Measurements from ENCODE around the gene TM7SF2. TPM values are rescaled to one million over a fixed set of nuclear protein-coding genes. Genes with fewer than 3 reads are reported as not detected.

TM7SF2 gene
- total and polyA plus RNA-seq, 2 of the 13 experiments (the other 11 are each of a cell fraction or from before 2014, with no cell fraction given), result 56.0 to 66.9 TPM

DNA sequence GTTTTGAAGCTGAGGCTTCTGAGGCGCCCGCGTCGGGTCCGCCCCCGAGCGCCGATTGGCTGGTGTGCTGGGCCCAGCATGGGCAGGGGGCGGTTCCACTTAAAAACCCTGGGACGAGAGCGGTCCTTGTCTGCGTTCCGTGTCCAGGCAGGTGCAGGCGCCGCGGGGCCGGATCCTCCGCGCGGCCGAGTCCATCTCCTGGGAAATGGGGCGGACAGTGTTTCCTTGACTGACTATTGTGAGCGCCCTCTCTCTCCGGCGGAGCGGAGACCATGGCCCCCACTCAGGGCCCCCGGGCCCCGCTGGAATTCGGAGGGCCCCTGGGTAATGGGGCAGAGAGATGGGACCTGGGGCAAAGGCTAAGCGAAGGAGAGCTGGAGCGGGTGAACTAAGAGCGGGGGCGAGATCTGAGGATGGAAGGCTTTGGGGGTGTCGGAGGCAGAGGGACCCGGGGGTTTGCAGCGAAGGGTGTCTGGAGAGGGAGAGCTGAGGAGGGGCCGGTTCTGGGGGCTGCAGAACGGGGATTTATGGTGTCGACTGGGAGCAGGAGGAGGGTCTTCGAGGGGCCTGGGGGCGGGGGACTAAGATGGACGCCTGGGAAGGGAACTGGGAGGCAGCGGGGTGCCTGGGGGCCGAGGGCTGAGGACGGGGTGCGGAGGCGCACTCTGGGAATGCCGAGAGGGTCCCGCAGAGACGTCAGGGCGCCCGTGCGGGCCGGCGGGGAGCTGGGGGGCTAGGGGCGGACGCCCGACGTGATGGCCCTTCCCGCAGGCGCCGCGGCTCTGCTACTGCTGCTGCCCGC is at the start of gene TM7SF2 (continued):
- TF ChIP-seq ZNF768 (CRISPR knock-in tag; IDR thresholded peaks at IDR 0.05), result no peak; the same call in 1 of the 2 replicates
- TF ChIP-seq, protein P1, sequence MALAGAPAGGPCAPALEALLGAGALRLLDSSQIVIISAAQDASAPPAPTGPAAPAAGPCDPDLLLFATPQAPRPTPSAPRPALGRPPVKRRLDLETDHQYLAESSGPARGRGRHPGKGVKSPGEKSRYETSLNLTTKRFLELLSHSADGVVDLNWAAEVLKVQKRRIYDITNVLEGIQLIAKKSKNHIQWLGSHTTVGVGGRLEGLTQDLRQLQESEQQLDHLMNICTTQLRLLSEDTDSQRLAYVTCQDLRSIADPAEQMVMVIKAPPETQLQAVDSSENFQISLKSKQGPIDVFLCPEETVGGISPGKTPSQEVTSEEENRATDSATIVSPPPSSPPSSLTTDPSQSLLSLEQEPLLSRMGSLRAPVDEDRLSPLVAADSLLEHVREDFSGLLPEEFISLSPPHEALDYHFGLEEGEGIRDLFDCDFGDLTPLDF (CRISPR knock-in tag; IDR thresholded peaks at IDR 0.05), result no peak; the same call in 1 of the 2 replicates
- TF ChIP-seq, protein P2, sequence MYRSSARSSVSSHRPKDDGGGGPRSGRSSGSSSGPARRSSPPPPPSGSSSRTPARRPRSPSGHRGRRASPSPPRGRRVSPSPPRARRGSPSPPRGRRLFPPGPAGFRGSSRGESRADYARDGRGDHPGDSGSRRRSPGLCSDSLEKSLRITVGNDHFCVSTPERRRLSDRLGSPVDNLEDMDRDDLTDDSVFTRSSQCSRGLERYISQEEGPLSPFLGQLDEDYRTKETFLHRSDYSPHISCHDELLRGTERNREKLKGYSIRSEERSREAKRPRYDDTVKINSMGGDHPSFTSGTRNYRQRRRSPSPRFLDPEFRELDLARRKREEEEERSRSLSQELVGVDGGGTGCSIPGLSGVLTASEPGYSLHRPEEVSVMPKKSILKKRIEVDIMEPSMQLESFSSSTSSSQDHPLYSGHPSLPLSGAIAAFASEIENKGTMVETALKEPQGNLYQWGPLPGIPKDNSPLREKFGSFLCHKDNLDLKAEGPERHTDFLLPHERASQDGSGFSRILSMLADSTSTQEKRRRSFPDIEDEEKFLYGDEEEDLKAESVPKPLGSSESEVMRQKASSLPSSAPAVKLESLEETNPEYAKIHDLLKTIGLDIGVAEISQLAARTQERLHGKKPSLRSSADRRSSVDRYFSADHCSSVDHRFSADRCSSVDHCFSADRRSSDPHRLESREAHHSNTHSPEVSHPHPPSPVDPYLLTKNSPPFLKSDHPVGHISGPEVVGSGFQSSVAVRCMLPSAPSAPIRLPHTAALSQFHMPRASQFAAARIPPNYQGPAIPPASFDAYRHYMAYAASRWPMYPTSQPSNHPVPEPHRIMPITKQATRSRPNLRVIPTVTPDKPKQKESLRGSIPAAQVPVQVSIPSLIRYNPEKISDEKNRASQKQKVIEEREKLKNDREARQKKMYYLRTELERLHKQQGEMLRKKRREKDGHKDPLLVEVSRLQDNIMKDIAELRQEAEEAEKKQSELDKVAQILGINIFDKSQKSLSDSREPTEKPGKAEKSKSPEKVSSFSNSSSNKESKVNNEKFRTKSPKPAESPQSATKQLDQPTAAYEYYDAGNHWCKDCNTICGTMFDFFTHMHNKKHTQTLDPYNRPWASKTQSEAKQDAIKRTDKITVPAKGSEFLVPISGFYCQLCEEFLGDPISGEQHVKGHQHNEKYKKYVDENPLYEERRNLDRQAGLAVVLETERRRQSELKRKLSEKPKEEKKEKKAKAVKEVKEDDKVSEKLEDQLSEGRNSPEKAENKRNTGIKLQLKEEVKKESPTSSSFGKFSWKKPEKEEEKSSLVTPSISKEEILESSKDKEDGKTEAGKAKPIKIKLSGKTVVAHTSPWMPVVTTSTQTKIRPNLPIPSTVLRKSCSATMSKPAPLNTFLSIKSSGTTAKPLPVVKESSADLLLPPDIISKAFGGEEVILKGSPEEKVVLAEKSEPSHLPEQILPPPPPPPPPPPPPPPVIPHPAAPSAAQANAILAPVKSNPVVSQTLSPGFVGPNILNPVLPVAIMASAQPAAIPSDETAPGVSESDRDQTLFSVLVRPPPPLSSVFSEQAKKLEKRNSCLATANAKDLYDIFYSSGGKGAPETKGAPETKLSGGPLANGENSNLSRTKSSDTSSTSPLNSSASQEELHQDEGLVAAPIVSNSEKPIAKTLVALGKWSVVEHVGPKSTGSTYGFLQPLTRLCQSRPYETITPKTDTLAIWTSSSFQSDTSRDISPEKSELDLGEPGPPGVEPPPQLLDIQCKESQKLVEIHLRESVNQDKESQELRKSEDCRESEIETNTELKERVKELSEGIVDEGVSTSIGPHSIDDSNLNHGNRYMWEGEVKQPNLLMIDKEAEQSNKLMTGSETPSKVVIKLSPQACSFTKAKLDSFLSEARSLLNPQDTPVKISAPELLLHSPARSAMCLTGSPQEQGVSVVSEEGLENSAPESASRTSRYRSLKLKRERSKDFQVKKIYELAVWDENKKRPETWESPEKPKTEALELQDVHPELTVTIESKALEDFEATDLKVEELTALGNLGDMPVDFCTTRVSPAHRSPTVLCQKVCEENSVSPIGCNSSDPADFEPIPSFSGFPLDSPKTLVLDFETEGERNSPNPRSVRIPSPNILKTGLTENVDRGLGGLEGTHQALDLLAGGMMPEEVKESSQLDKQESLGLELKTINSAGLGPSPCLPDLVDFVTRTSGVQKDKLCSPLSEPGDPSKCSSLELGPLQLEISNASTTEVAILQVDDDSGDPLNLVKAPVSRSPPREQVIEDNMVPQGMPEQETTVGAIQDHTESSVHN (CRISPR knock-in tag; IDR thresholded peaks at IDR 0.05), result no peak
- TF ChIP-seq TAF15 (IDR thresholded peaks at IDR 0.05; ENCODE audit: low read depth, low read length, poor library complexity, severe bottlenecking), result no peak
- TF ChIP-seq ZNF557 (CRISPR knock-in tag; IDR thresholded peaks at IDR 0.05), result 0 out of 2 replicates have a peak, but pooled peaks have one; percentile 48
- TF ChIP-seq ZMYM4 (CRISPR knock-in tag; IDR thresholded peaks at IDR 0.05), result peak; percentile 62
- TF ChIP-seq, protein P3, sequence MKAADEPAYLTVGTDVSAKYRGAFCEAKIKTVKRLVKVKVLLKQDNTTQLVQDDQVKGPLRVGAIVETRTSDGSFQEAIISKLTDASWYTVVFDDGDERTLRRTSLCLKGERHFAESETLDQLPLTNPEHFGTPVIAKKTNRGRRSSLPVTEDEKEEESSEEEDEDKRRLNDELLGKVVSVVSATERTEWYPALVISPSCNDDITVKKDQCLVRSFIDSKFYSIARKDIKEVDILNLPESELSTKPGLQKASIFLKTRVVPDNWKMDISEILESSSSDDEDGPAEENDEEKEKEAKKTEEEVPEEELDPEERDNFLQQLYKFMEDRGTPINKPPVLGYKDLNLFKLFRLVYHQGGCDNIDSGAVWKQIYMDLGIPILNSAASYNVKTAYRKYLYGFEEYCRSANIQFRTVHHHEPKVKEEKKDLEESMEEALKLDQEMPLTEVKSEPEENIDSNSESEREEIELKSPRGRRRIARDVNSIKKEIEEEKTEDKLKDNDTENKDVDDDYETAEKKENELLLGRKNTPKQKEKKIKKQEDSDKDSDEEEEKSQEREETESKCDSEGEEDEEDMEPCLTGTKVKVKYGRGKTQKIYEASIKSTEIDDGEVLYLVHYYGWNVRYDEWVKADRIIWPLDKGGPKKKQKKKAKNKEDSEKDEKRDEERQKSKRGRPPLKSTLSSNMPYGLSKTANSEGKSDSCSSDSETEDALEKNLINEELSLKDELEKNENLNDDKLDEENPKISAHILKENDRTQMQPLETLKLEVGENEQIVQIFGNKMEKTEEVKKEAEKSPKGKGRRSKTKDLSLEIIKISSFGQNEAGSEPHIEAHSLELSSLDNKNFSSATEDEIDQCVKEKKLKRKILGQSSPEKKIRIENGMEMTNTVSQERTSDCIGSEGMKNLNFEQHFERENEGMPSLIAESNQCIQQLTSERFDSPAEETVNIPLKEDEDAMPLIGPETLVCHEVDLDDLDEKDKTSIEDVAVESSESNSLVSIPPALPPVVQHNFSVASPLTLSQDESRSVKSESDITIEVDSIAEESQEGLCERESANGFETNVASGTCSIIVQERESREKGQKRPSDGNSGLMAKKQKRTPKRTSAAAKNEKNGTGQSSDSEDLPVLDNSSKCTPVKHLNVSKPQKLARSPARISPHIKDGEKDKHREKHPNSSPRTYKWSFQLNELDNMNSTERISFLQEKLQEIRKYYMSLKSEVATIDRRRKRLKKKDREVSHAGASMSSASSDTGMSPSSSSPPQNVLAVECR (CRISPR knock-in tag; IDR thresholded peaks at IDR 0.05; ENCODE audit: borderline replicate concordance), result no peak; the same call in none of the 2 replicates
- no peak; the same call in 1 of the 2 replicates for TF ChIP-seq ZNF773 (CRISPR knock-in tag; IDR thresholded peaks at IDR 0.05; ENCODE audit: borderline replicate concordance)
- no peak for TF ChIP-seq MYNN (CRISPR knock-in tag; IDR thresholded peaks at IDR 0.05; ENCODE audit: low read depth)
- TF ChIP-seq, protein P4, sequence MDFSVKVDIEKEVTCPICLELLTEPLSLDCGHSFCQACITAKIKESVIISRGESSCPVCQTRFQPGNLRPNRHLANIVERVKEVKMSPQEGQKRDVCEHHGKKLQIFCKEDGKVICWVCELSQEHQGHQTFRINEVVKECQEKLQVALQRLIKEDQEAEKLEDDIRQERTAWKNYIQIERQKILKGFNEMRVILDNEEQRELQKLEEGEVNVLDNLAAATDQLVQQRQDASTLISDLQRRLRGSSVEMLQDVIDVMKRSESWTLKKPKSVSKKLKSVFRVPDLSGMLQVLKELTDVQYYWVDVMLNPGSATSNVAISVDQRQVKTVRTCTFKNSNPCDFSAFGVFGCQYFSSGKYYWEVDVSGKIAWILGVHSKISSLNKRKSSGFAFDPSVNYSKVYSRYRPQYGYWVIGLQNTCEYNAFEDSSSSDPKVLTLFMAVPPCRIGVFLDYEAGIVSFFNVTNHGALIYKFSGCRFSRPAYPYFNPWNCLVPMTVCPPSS (IDR thresholded peaks at IDR 0.05), result no peak
- no peak for TF ChIP-seq MAFG (CRISPR knock-in tag; IDR thresholded peaks at IDR 0.05)
- TF ChIP-seq, protein P5, sequence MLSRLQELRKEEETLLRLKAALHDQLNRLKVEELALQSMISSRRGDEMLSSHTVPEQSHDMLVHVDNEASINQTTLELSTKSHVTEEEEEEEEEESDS (CRISPR knock-in tag; IDR thresholded peaks at IDR 0.05; ENCODE audit: borderline replicate concordance), result no peak; the same call in 1 of the 2 replicates
- no peak for TF ChIP-seq ZNF780A (CRISPR knock-in tag; IDR thresholded peaks at IDR 0.05)

All from HepG2 (cell line).